Astrocyte (in vitro differentiated cells and primary cell): ENCODE results near the gene NUMA1. TPM values are rescaled to one million over a fixed set of nuclear protein-coding genes. Genes with fewer than 3 reads are reported as not detected.

ENCODE experiments used
- DNase-seq: peaks from one replicate; pipeline ENCODE4 v3.0.0-alpha.2; 2010; ENCODE audit warnings: low read depth
- FAIRE-seq: peaks from 2 replicates; lab custom pipeline; 2011; peaks lifted over from hg19 to GRCh38; lab: Jason Lieb, UNC
- H2AFZ ChIP-seq: 2 replicates; pipeline ENCODE4 v1.6.0; 2012; ENCODE audit warnings: low read depth, low read length, inconsistent platforms
- H3K27ac ChIP-seq: 2 replicates; pipeline ENCODE4 v1.5.1; 2011; ENCODE audit warnings: low read depth, low read length, inconsistent platforms
- H3K27me3 ChIP-seq: 2 replicates; pipeline ENCODE4 v1.6.0; 2011; ENCODE audit warnings: low read length, inconsistent platforms; ENCODE audit not compliant: insufficient read depth
- H3K36me3 ChIP-seq: 2 replicates; pipeline ENCODE4 v1.5.1; 2011; ENCODE audit warnings: low read length, inconsistent platforms; ENCODE audit not compliant: insufficient read depth
- H3K4me1 ChIP-seq: 2 replicates; pipeline ENCODE4 v1.5.1; 2011; ENCODE audit warnings: low read length, inconsistent platforms; ENCODE audit not compliant: insufficient read depth
- H3K4me2 ChIP-seq: 2 replicates; pipeline ENCODE4 v1.6.0; 2012; ENCODE audit warnings: low read length, inconsistent platforms
- H3K4me3 ChIP-seq: 2 replicates; pipeline ENCODE4 v1.5.1; 2011; ENCODE audit warnings: low read depth, mild to moderate bottlenecking, low read length, inconsistent platforms; ENCODE audit not compliant: insufficient read depth
- H3K79me2 ChIP-seq: 2 replicates; pipeline ENCODE4 v1.6.0; 2012; ENCODE audit warnings: mild to moderate bottlenecking, low read length, inconsistent platforms; ENCODE audit not compliant: insufficient read depth
- H3K9ac ChIP-seq: 2 replicates; pipeline ENCODE4 v1.6.0; 2012; ENCODE audit warnings: mild to moderate bottlenecking, low read length, inconsistent platforms
- H3K9me3 ChIP-seq: 2 replicates; pipeline ENCODE4 v1.5.1; 2012; ENCODE audit warnings: low read depth, mild to moderate bottlenecking, low read length, inconsistent platforms; ENCODE audit not compliant: insufficient read depth
- H4K20me1 ChIP-seq: 2 replicates; pipeline ENCODE4 v1.6.0; 2012; ENCODE audit warnings: low read length, inconsistent platforms; ENCODE audit not compliant: insufficient read depth
- H3K27ac Mint-ChIP-seq: one replicate; pipeline ENCODE4 v1.8.0; 2021; ENCODE audit warnings: mild to moderate bottlenecking, mixed read lengths; ENCODE audit not compliant: unreplicated experiment
- H3K27me3 Mint-ChIP-seq: one replicate; pipeline ENCODE4 v1.8.0; 2021; ENCODE audit warnings: low read depth, mixed read lengths; ENCODE audit not compliant: unreplicated experiment
- H3K36me3 Mint-ChIP-seq: one replicate; pipeline ENCODE4 v1.8.0; 2021; ENCODE audit warnings: low read depth, mixed read lengths; ENCODE audit not compliant: unreplicated experiment
- H3K4me1 Mint-ChIP-seq: one replicate; pipeline ENCODE4 v1.8.0; 2021; ENCODE audit warnings: low read depth, mixed read lengths; ENCODE audit not compliant: unreplicated experiment
- H3K4me3 Mint-ChIP-seq: one replicate; pipeline ENCODE4 v1.8.0; 2021; ENCODE audit warnings: mild to moderate bottlenecking, moderate library complexity, mixed read lengths; ENCODE audit not compliant: unreplicated experiment
- H3K9me3 Mint-ChIP-seq: one replicate; pipeline ENCODE4 v1.8.0; 2021; ENCODE audit warnings: mild to moderate bottlenecking, mixed read lengths; ENCODE audit not compliant: unreplicated experiment
- EZH2 ChIP-seq: IDR thresholded peaks from 2 replicates; pipeline ENCODE4 v1.6.1; 2012; ENCODE audit warnings: mild to moderate bottlenecking, low read length, inconsistent platforms; ENCODE audit not compliant: insufficient read depth
- total RNA-seq: library from RNA; stranded (reverse); gene quantifications from 2 replicates; pipeline ENCODE4 v1.2.1, GENCODE V29; 2021
- TF ChIP-seq, protein P1 (sequence below): IDR thresholded peaks from 2 replicates; pipeline ENCODE4 v1.5.1; 2011; ENCODE audit warnings: low read depth, mild to moderate bottlenecking, inconsistent platforms, low read length, moderate library complexity; ENCODE audit not compliant: insufficient read depth

Gene NUMA1
- total RNA-seq, 1 donor from 2014 or later: 111 TPM

DNA sequence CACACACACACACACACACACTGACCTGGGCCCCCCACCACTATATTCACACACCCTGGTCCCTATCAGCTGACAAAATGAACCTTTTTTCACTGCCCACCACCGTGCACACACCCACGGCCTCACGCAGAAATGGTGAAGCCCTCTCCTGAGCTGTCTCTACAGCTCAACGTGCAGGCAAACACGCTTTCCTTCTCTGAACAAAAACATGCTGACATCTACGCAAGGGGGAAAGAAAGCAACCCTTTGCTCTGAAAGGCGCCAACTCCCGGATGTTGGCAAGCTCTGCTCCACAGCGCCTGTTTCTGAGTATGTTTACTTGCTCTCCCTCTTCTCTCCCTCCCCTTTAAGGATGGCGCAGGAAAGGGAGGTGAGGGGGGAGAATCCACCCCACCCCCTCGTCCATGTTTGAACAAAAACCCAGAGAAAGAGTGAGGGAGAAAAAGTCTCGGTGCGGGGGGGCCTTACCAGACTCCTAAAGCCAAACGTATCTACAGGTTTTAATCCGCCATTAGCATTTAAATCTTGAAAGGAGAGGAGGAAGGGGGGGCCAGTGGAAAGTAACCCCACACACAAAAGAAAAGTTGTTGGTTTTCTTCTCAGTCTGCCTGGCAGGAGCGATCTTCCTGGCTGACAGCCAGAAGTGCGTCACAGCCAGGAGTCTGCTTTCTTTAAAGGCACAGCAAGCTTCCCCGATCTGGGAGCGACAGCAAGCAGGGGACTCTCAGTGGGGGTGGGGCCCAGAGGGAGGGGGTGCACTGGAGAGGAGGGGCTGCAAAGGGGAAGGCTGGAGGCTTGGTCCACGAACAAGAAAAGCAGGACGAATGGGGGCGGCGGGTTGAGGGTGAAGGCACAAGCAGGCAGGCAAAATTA, 39.6 kb downstream of the NUMA1 start:
- H3K27me3 Mint-ChIP-seq: no peaks in the 10 kb centered on the region
- Histone ChIP-seq H3K4me2 (peak overlapping the region; percentile 99), H3K36me3 (no peaks in the 10 kb centered on the region), H3K4me3 (peak overlapping the region; percentile 81), H4K20me1 (peaks cover 44% of the 10 kb centered on the region), H2AFZ (peak overlapping the region; percentile 77), H3K27me3 (no peaks in the 10 kb centered on the region), H3K9me3 (no peaks in the 10 kb centered on the region), H3K9ac (peak overlapping the region; percentile 95), H3K27ac (peak overlapping the region; percentile 95), H3K4me1 (peaks cover 44% of the 10 kb centered on the region), H3K79me2 (peaks cover 91% of the 10 kb centered on the region)
- H3K4me3 Mint-ChIP-seq: no peak overlapping the region
- H3K27ac Mint-ChIP-seq: no peak overlapping the region
- H3K36me3 Mint-ChIP-seq: peaks cover 4% of the 10 kb centered on the region
- no peak for FAIRE-seq
- TF ChIP-seq, protein P1, sequence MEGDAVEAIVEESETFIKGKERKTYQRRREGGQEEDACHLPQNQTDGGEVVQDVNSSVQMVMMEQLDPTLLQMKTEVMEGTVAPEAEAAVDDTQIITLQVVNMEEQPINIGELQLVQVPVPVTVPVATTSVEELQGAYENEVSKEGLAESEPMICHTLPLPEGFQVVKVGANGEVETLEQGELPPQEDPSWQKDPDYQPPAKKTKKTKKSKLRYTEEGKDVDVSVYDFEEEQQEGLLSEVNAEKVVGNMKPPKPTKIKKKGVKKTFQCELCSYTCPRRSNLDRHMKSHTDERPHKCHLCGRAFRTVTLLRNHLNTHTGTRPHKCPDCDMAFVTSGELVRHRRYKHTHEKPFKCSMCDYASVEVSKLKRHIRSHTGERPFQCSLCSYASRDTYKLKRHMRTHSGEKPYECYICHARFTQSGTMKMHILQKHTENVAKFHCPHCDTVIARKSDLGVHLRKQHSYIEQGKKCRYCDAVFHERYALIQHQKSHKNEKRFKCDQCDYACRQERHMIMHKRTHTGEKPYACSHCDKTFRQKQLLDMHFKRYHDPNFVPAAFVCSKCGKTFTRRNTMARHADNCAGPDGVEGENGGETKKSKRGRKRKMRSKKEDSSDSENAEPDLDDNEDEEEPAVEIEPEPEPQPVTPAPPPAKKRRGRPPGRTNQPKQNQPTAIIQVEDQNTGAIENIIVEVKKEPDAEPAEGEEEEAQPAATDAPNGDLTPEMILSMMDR: no peak
- no peak for TF ChIP-seq EZH2
- peak; percentile 88 for DNase-seq
- H3K9me3 Mint-ChIP-seq: no peaks in the 10 kb centered on the region
- peaks cover 15% of the 10 kb centered on the region for H3K4me1 Mint-ChIP-seq

DNA sequence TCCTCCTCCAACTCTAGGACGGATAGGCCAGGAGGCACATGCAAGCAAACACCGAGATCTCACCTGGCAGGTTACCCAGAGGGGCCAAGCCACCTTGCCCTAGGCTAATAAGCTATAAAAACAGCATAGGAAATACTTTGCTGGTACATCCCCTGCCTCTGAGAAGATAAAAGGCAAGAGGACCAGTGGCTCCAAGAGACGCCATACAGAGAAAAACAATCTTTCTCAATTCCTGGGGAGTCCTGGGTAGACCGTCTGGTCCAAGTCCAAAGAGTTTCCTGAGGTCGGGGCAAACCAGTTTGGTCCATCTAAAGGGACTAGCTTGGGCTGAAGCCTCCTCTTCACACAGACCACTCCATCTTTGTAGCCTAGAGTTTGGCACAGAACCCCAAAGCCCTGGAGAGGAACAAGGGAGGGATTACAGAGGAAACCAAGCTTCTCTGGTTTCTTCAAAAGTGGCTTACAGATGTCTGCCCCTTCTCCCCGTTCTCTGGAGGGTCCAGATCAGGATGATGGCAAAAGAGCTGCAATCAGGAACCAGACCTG, 40.4 kb downstream of the NUMA1 start:
- H3K9me3 ChIP-seq: no peaks in the 10 kb centered on the region
- H3K36me3 ChIP-seq: peaks cover 3% of the 10 kb centered on the region
- Mint-ChIP-seq H3K27me3 (no peaks in the 10 kb centered on the region), H3K36me3 (peaks cover 7% of the 10 kb centered on the region), H3K4me1 (peaks cover 15% of the 10 kb centered on the region), H3K27ac (no peak overlapping the region), H3K9me3 (no peaks in the 10 kb centered on the region), H3K4me3 (no peak overlapping the region)
- H3K4me2 ChIP-seq: peak overlapping the region; percentile 99
- no peak for DNase-seq
- H3K4me1 ChIP-seq: peaks cover 44% of the 10 kb centered on the region
- peaks cover 50% of the 10 kb centered on the region for H4K20me1 ChIP-seq
- FAIRE-seq: no peak
- peaks cover 93% of the 10 kb centered on the region for H3K79me2 ChIP-seq
- peak overlapping the region; percentile 81 for H3K4me3 ChIP-seq
- peak overlapping the region; percentile 95 for H3K9ac ChIP-seq
- peak overlapping the region; percentile 95 for H3K27ac ChIP-seq
- H3K27me3 ChIP-seq: no peaks in the 10 kb centered on the region
- H2AFZ ChIP-seq: peak overlapping the region; percentile 35
- TF ChIP-seq, protein P1: no peak
- no peak for TF ChIP-seq EZH2
